ENCODE data around the gene ARSG. TPM values are rescaled to one million over a fixed set of nuclear protein-coding genes. Genes with fewer than 3 reads are reported as not detected.

The ARSG gene
- total and polyA plus RNA-seq, 2 of the 13 experiments (the other 11 are each of a cell fraction or from before 2014, with no cell fraction given) = 3.7 to 15.2 TPM

- TF ChIP-seq AFF4 (CRISPR knock-in tag; IDR thresholded peaks at IDR 0.05) (0 out of 2 replicates have a peak, but pooled peaks have one; percentile 51), ZNF430 (CRISPR knock-in tag; IDR thresholded peaks at IDR 0.05) (peak; percentile 76; the same call in 1 of the 2 replicates), TSC22D2 (CRISPR knock-in tag; IDR thresholded peaks at IDR 0.05; ENCODE audit: borderline replicate concordance) (no peak), RBM22 (optimal IDR thresholded peaks at IDR 0.05; ENCODE audit: low read length) (no peak), STAG1 (CRISPR knock-in tag; IDR thresholded peaks at IDR 0.05) (0 out of 2 replicates have a peak, but pooled peaks have one; percentile 8), KAT7 (CRISPR knock-in tag; IDR thresholded peaks at IDR 0.05; ENCODE audit: borderline replicate concordance) (peak; percentile 40; the same call in 1 of the 2 replicates), ZNF335 (CRISPR knock-in tag; IDR thresholded peaks at IDR 0.05) (0 out of 2 replicates have a peak, but pooled peaks have one; percentile 54), TRIM22 (IDR thresholded peaks at IDR 0.05) (no peak), SOX13 (IDR thresholded peaks at IDR 0.05) (0 out of 2 replicates have a peak, but pooled peaks have one; percentile 45), SOX13 (CRISPR knock-in tag; conservative IDR thresholded peaks at IDR 0.05 in 1 of 2, IDR thresholded peaks at IDR 0.05 in 1 of 2) (peak in 1 of 2 experiments; percentile 72; a peak in 1 of 4 replicates), SP5 (CRISPR knock-in tag; IDR thresholded peaks at IDR 0.05; ENCODE audit: borderline replicate concordance, low read depth) (no peak), ZNF501 (CRISPR knock-in tag; IDR thresholded peaks at IDR 0.05) (peak; percentile 59; the same call in 1 of the 2 replicates), ZNF580 (CRISPR knock-in tag; IDR thresholded peaks at IDR 0.05; ENCODE audit: borderline replicate concordance, low read depth) (peak; percentile 78; the same call in 1 of the 2 replicates), ZSCAN9 (CRISPR knock-in tag; IDR thresholded peaks at IDR 0.05; ENCODE audit: borderline replicate concordance) (no peak; the same call in 1 of the 2 replicates), ZNF784 (CRISPR knock-in tag; IDR thresholded peaks at IDR 0.05; ENCODE audit: borderline replicate concordance) (no peak), MEIS2 (CRISPR knock-in tag; IDR thresholded peaks at IDR 0.05) (0 out of 2 replicates have a peak, but pooled peaks have one; percentile 22), ZNF547 (CRISPR knock-in tag; IDR thresholded peaks at IDR 0.05) (no peak), BCL6 (CRISPR knock-in tag; IDR thresholded peaks at IDR 0.05) (peak; percentile 68), SNAI1 (CRISPR knock-in tag; IDR thresholded peaks at IDR 0.05; ENCODE audit: borderline replicate concordance) (no peak), AKAP8 (CRISPR knock-in tag; IDR thresholded peaks at IDR 0.05) (peak; percentile 52; the same call in 1 of the 2 replicates), ZBTB3 (CRISPR knock-in tag; IDR thresholded peaks at IDR 0.05; ENCODE audit: borderline replicate concordance, low read depth) (peak; percentile 64; the same call in 1 of the 2 replicates), SUZ12 (IDR thresholded peaks at IDR 0.05; ENCODE audit: low read depth, low read length) (no peak), ZSCAN29 (CRISPR knock-in tag; conservative IDR thresholded peaks at IDR 0.05) (0 out of 2 replicates have a peak, but pooled peaks have one; percentile 54), AGO1 (IDR thresholded peaks at IDR 0.05; ENCODE audit: low read depth, low read length, poor library complexity, severe bottlenecking) (no peak)
Observed at GRCh38 chr17:68391561-68392268, 100.4 kb downstream of the ARSG start (continued).
